GM18499 (cell line): ENCODE results near the gene RUNX3.

Experiments used
- ATAC-seq: cut with Tn5 transposase; IDR thresholded peaks from one replicate; pipeline ENCODE4 v1.9.1; 2021; ENCODE audit warnings: moderate number of reproducible peaks; ENCODE audit not compliant: insufficient read depth, unreplicated experiment

The RUNX3 gene

DNA sequence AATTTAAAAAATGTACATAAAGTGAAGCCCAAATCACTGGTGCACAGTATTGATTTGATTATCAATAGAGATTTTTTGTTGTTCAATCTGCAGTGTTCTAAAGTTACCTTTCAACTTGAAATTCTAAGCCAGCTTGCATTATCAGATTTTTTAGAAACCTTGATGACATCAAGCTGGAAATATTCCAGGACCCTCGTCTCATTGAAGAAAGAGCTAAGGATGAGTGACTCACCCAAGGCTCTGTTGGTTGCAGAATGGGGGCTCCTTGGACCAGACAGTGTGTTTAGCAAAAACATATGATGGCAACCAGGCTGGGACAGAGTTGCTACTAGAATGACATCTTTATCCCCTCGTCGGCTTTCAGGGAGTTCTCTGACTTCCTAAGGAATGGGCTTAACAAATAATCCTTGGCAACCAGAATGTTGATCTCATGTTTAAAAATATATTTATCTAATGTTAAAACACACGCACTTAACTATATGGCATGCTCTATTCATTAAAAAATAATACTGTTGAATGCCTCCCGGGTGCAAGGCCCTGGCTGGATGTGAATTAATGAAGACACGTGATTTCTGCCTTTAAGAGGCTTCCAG is 79.7 kb downstream of the RUNX3 start:
- ATAC-seq = no peak

DNA sequence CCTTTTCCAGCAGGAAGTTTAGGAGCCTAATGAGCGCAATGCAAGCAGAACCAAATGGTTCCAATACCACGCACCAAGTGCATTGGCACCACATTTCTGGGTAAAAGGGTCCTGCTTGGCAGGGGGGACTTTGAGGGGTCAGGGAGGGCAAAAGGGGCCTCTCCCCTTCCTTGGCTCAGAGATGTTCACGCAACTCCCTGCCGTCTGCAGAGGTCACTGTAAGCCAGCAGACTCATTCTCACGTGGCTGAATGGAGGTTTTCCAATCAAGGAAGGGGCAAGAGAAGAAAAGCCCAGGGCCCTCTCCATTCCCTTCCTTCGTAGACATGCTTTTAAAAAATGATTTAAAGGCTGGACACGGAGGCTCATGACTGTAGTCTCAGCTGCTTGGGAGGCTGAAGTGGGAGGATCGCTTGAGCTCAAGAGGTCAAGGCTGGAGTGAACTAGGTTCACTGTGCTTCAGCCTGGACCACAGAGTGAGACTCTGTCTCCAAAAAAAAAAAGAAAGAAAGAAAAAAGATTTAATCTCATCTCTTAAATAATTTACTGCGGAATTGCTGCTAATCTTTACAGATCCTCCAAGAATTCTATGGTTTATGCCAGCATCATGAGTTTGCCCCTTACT is 80.3 kb downstream of the RUNX3 start:
- ATAC-seq = no peak
